Stimulated activated CD4-positive, alpha-beta T cell treated with anti-CD3 and anti-CD28 coated beads, Interleukin-15, amount 100 ng/mL, for 48 hours (primary cell): ENCODE data around the gene WNT7B.

Source experiments
- DNase-seq, 2 donors: peaks; one replicate each; pipeline ENCODE4 v3.0.0-alpha.2; 2020; ENCODE audit warnings: low read depth in 2 of 2

The WNT7B gene

DNA sequence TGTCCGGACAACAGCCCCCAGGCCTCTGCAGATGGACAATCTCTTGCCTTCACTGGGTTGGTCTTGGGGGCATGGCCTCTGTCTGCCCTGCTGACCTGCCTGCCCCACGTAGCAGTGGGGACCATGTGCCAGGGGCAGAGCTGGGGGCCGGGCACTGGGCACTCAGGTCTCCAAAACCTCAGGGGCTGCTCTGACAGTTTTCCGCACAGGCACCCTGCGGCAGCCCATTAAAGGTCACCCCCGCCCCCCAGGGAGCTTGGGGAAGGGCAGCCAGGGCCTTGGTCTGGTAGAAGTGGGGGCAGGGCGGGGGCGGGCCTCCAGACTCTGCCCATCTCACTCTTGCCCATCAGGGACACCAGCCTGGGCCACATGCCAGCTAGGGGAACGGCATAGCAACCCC lies 49.9 kb downstream of the WNT7B start:
- no peak for DNase-seq

DNA sequence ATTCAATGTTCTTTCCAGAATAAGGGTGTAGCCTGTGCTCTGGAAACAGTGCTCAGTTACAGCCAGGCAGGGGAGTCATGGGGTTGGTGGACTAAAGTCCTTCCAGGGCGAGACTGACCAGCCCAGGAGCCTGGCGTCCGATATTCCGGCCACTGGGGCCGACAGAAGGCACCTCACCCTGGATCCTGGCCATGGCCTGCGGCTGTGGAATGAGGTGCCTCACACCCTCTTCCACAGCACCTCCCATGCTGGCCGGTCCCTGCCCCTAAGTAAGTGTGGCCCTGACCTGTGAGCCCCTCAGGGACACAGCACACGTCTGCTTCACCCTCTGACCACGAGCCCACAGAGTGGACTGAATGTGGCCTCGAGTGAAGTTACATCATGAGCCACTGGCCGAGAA lies 50.5 kb downstream of the WNT7B start:
- DNase-seq: no peak

DNA sequence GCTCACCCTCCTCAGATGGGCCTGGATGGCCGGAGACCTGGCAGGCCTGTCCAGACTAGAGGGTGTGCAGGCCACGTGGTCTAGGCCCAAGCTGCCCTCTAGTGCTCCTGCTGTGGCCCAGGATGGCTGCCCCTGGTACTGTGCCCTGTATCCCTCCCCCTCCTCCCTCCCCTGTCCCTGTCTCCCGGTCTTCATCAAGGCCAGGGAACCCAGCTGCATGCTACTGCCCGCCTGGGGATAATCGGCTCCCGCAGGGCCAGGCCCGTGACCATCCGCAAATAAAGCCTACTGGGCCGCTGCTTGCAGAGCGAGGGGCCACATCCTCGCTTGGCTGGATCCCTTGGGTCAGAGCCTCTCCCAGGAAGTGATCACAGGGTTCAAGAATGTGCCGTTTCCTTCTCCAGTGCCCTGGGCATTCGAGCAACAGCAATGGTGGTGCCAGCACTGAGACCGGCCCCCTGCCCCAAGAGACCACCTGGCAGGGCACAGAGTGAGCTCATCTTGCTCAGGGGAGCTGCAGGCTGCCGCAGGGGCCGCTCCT lies 51.1 kb downstream of the WNT7B start:
- no peak for DNase-seq

DNA sequence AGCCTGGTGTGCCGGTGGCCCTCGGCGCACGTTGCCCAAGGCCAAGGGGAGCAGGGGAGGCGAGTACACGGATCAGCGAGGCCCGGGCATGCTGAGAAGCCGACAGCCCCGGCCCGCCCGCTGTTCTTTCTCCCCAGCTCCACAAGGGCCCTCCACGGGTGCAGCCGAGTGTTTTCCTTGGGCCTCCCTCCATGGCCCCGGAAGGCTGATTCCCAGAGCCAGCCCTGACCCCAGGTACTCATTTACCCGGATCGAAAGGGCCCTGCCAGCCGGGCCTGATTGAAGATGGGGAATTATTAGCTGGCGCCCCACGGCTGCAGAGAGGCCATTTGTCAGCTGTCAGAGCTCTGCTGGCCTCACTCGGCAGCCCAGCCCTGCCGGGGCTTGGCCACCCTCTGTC lies 53.1 kb downstream of the WNT7B start:
- DNase-seq: no peak

DNA sequence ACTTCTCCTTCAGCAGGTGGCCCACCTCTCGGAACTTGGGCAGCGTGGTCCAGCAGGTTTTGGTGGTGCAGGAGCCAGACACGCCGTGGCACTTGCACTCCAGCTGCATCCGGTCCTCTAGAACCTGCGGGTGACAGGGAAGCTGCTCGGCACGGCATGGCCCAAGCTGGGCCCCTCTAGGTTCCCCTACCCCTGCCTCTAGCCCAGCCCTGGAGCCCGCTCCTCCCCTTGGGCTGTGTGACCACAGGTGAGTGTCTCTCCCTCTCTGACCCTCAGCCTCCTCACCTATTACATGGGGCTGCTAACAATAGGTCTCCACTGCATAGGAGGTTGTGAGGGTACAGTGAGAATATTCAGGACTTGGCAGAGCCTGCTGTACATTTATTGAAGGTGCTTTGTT lies 53.8 kb downstream of the WNT7B start:
- no peak for DNase-seq

DNA sequence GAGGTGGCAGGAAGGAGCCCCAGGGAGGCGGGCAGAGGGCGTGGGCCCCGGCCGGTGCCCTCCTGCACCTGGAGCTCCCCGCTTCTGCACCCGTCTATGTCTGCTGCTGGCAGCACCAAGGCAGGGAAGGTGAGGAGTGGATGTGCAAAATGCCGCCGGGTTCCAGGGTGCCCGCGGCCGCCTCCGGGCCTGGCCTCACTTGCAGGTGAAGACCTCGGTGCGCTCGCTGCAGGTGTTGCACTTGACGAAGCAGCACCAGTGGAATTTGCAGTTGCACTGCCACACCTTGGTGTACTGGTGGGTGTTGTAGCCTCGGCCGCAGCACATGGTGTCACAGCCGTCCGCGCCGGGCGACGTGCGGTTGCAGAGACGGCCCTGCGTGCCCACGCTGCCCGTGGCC lies 54.3 kb downstream of the WNT7B start:
- DNase-seq: no peak

DNA sequence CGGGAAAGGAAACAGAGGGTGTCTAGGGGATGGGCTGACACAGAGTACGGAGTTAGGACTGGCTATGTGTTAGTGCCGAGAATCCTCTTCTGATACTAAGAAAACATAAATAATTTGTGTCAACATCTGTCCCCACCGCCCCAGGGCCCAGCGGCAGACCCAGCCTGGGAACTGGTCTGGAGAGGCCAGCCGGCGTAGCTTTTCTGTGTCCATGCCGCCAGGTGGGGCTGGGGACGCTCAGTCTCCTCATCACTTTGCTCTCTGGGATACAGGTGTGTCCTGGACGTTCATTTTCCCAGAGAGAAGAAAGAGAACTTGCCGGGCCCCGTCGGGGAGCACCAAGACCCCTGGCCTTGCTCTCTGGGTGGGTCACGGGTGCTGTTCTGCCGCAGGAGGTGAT lies 54.7 kb downstream of the WNT7B start:
- no peak for DNase-seq

DNA sequence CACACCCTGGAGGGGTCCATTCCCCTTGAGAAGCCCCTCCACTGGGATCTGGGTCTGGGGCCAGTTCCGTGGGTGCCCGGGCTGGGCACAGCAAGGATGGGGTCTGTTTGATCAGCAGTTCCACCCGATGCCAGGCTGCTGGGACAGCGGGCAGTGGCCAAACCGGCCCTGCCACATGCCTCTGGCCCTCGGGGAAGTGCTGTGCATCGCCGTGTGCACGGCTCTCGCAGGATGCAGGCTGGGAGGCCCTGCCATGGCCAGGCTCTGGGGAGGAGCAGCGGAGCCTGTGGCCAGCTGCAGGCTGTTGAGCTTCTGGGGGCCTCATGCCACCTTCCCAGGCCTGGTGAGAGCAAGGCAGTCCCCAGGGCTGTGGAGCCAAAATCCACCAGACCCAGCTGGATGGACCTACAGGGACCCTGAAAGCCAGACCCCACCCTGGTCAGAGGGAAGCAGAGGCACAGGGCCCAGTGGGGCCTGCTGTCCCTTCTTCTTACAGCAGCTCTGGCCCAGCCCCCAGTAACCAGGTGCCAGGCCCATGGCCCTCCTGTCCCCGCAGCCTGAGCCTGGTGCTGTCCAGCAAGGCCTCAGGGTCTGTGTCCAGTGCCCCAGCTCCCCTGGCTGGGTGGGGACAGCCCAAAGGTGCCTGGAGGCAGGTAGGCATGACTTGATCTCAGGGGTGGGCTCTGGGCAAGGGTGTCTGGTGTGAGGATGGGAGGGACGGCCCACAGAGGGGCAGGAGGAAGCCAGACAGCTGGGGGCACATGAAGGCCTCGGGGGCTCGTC lies 57.3 kb downstream of the WNT7B start:
- no peak for DNase-seq

DNA sequence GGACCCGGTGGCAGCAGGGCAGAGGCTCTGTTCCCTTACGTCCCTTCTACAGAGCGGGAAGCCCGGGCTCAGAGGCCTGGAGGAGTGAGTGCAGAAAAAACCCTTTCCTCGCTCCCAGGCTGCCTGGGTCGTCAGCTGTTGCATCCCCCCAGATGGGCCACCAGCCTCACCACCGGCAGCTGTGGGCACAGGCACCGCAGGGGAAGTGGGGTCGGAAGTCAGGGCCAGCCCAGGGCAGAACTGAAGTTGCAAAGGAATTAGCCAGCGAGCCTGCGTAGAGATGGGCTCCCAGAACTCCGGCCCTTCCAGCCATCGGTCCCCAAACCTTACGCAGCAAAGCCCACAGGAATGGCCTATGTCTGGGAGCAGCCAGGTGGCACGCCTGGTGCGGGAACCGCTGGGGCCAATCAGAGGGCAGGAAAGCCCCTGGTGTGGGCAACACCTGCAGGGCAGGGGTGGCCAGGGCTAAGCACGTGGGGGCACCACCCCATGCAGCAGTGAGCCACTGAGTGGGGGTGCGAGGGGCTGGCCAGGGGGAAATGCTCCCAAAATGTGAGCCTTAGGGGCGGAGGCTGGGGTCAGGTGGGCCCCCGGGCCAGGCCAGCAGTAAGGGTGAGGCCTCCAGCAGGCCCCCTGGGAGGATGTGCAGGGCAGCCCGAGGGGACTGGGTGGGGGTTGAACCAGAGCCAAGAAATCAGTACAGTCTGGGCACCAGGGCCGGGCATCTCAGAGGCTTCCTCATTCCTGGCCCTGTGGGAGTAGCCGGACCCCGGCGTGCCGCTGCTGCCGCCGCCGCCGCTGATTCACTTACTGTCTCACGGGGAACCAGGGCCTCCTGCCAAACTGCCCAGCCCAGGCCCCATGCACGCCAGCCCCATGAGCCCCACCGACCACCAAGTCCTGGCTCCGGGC lies 58.2 kb downstream of the WNT7B start:
- DNase-seq: no peak

DNA sequence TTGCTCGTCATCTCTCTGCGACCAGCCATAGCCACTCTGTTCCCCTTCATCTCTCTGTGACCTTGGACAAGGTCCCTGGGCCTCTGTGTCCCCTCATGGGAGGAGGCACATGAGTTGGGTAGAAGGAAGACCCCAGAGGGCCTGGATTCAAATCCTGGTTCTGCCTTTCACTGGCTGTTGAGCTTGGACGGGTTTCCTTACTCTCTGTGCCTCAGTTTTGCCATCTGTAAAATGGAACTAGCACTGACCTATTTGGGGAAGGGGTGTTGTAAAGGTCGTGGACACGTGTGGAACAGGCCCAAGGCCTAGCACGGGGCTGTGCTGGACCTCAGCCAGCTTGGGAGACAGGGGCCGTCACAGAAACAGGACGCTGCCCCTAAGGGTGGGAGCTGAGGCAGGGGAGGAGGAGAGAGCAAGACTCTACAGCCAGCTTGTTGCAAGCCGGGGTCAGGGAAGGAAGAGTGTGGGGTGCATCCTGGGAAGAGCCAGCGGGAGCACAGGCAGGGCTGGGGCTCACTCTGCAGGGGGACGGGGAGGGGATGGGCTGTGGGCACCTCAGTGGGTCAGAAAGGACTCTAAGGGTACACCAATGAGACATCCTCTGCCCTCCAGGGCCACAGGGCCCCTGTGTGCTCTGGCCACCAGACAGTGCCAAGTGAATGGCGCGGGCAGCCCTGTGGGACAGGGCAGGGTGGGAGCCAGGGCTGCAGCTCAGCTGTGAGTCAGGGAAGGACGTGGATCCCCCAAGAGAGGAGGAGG lies 59.1 kb downstream of the WNT7B start:
- DNase-seq: no peak

DNA sequence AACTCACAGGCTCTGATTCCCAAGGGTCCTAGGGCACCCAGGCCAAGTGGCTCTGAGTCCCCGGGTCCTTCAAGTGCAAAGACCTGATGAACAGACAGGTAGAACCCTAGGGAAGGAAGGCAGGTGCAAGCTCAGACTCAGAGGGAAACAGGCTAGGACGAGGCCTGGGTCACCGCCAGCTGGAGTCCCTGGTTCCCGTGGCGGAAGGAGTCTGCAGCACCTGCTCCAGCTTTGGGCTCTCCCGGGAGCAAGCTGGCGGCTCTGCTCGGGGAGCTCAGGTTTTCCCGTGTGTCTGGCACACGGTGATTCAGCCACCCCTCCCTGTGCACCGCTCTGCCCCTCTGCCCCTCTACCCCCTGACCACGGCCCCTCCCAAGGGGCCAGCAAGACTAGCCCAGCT lies 59.8 kb downstream of the WNT7B start:
- no peak for DNase-seq

DNA sequence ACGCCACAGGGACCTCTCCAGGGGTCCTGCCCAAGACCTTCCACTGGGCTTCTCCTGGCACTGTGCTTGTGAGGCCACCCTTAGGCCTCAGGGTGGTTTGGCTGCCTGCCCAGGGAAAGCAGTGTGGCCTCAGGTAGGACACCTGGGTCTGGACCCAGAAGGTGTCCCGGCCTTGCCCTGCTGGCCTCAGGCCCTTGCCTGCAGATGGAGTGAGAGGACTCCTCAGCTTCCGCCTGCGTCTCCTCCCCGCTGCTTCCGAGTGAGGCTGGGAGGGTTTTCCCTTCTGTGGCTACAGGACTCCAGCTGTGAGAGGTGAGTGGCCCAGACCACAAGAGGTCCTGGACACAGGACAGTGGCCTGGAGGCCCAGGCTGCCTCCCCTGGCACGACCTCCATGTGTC lies 60.4 kb downstream of the WNT7B start:
- no peak for DNase-seq

DNA sequence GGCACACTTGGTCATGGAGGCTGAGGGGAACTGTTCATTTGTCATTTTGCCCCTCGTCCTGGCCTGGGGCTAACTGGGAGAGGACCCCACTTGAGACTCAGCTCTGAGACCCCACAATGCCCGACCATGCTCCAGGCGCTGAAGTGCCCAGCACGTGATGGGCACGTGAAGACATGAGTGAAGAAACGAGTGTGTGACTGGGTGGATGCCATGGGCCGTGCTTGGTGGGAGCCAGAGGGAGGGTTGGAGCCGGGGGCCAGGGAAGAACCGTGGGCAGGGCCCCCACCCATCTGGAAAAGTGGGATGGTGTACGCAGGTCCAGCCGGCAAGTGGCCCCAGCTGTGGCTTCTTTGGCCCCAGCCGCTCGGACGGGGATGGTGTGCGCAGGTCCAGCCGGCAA lies 61.1 kb downstream of the WNT7B start:
- no peak for DNase-seq

DNA sequence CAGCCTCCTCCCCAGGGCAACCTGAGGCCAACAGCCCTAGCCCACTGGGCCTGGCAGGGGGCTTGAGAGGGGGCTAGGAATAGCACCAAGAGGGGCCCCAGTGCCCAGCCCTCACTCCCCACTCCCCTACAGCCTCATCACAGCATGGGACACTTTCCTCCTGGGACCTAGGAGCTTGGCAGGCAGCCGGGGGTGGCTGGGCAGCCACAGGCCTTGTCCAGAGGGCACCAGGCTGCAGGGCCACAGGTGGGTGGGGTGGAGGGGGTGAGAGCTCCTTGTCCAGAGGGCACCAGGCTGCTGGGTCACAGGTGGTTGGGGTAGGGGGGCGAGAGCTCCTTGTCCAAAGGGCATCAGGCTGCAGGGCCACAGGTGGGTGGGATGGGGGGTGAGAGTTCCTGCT lies 61.8 kb downstream of the WNT7B start:
- DNase-seq: no peak

DNA sequence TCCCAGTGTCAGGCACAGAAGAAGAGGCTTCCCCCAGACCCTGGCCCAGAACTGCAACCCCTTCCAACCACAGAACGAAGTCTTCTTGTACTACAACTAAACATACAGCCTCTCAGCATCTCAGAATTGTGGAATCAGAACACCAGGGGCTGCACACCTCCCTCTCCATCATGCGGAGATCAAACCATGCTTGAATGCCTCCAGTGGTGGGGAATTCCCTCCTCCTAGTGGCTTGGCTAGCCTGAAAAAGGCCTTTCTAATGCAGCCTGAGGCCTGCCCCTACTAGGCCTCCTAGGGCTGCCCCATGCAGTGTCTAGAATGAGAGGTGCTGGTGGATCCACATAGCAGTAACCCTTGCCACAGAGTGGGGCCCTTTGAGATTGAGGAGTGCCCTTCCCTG lies 62.7 kb downstream of the WNT7B start:
- no peak for DNase-seq

DNA sequence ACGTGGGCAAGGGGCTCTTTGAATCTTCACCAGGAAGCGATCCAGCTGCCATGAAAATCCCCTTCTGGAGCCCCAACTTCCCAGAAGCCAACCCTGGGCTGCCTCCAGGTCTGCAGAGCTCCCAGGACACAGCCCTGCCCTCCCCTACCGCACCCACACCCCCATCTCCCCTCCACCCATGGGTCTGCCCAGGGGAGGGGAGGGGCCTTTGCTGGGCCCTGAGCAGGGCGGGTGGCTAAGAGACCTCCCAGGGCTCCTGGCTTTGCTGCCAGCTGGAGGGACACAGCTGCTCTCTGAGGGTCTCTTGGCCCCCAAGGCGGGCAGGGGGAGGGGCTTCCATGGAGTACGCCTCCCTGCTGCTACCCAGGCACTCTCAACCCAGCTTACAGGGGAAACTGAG lies 64.1 kb downstream of the WNT7B start:
- no peak for DNase-seq

DNA sequence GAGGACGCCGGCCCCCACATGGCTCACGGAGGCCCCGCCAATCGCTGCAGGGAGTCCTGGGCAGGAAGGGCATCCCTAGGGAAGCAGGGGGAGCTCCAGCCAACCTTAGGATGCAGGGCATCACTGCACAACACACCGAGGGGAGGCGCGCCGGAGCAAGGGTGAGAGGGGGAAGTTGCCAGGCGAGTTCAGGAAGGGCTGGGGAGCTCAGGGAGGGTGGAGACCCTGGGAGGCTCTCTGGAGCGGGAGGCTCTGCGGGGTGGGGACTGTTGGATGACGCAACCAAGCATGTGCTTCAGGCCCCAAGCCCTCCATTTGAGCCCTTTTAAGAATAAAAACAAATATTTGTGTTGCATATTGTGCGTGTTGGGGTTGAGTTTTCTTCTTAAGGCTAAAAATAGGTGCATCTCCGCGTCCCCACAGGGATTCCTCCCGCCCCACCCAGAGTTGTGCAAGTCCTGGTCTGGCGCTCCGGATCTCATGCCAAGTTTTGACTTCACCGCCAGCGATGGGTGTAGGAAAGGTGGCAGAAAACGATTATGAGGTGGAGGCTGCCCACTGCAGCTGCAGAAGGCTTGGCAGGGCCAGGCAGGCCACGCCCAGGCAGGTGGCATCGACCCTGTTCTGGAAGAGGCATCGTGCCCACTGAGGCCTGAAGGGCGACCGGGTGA lies 65.2 kb downstream of the WNT7B start:
- DNase-seq: no peak

DNA sequence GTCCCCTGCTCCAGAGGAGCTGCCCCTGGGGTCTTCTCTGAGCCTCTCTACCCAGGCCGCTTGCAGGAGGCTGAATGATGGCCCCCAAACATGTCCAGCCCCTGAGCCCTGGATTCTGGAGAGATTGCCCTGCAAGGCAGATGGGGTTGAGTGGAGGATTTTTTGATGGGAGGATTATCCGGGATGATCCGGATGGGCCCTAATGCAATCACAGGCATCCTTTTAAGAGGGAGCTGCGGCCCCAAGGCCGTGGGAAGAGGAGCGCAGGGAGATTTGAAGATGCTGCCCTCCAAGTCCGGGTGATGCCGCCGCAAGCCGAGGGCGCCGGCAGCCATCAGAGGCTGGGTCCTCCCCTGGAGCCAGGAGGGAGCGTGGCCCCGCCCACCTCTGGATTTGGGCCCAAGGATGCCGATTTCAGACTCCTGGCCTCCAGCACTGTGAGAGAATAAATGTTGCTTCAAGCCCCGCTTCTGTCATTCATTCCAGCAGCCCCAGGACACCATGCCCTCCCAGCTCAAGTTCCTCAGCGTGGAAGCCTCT lies 66.0 kb downstream of the WNT7B start:
- DNase-seq: no peak

DNA sequence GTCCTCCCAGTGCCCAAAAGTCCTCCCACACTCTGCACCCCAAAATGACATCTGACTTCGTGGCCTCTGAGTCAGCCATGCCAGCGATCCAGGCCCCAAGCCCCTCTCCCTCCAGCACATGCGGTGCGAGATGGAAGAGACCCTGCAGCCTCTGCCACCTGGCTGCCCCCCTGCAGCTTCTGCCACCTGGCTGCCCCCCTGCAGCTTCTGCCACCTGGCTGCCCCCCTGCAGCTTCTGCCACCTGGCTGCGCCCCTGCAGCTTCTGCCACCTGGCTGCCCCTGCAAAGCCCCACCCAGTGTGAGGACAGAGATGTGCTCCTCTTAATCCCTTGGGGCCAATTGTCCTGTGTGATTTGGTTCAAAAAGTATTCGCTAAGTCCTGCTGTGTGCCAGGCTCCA lies 68.0 kb downstream of the WNT7B start:
- DNase-seq: no peak

DNA sequence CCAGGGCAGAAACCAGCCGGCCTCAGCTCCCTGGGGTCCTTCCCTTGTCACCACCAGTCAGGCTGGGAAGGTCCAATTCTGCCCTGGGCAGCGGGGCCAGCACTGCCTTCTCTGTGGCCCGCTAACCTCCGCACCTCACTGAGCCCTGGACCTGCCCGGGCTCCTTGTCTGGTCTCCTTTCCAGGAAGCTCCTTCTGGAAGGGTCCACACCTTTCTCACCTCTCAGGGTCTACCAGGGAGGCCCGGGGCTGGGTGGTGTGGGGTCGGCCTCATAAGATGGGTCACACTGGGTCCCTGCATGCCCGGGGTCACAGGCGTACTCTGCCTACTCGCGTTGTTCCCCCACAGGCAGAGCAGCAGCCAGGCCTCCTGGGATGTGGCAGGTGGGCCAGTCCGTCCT lies 69.0 kb downstream of the WNT7B start:
- DNase-seq: no peak

DNA sequence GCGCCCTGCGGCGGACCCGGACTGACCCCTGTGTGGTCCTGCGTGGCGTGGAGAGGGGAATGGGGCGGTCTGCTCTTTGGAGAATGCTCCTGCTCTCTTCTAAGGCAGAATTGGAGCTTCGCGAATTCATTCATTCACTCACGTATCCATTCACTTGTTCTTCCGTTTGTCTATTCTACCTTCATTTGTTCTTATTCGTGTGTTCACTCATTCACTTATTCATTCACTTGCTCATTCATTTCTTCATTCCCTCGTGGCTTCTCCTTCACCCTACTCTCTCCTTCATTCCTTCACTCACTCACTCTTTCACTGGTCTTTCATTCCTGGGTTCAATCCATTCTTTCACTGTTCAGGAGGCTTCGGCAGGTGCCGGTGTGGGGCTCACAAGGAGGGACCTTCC lies 69.6 kb downstream of the WNT7B start:
- no peak for DNase-seq
